Measurements from ENCODE around the gene MFAP2.
"Not testable (repeated sequence)": the region's sequence is repeated elsewhere in the genome, so short reads cannot be mapped to it uniquely, and the experiment has no call there.

MFAP2 gene

DNA sequence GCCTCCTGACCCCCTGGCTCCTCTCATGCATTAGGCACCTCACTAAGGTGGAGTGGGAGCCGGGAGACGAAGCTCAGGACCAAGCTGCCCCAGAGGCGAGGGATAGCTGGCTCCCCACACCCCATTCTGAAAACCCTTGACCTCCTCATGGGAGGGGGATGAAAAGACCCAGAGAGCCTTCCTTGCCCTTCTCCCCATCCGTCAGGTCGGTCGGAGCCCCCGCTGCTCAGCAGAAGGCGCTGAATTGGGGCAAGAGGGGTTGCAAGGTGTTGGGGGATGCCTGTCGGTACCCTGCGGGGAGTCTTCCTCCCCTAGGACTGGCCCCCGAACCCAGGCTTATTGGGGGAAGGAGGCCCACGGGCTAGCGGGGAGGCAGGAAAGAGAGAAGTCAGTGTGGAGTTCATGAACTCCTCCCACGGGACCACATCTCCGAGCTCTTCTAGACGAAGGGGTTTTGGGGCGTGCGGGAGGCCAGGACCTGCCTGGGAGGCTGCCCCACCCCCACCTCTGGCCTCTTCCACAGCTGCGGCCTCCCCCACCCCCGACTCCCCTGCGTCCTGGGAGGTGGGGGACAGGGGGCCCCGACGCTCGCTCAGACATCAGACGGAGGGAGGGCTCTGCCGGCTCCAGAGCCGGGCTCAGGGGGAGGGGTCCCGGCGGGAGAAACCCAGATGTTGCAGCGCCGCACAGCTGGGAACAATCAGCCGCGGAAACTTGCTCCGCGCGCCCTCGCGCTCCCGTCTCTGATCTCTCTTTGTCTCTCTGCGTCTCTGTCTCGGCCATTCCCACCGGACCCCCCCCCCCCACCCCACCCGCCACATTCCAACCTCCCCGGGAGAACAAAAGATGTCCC, 719 bp downstream of the MFAP2 start:
- DNase-seq (ENCODE audit: low spot score) = no peak

DNA sequence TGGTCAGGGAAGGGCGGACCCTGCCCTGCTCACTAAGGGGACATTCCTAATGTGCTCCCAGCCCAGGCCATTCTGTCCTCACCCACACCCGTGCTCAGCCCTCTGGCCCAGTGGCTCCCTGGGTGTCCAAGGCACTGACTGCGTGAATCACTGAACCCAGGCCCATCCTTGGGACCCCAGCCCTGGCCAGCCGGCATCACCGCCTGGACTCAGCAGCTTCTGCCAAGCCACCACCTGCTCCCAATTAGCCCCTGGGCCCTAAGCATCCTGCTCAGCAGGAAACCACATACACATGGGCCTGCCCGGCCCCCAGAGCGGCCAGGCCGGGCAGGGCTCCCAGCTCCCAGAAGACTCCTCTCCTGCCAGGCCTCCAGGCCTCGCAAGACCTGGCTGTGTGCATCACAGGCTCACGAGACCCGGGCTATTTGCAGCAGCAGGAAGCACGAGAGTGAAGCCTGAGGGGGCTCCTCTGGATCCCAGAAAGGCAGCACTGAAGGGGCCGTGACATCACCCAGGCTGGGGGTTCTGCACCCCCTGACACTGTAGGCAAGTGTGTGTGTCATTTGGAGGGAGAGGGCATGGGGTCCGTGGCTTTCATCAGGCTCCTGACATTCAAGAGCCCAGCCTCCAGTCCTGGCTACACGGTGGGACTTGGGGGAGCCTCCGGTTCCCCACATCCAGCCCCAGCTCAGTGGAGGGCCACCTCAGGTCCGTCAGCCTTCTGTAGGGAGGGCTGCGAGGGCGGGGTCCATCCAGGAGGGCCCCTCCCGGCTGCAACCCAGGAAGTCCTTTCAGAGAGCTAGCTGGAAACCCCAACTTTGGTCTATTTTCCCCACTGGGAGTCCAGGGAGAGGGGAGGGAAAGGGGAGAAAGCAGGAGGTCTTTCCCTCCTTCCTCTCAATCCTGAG, 1.6 kb downstream of the MFAP2 start:
- DNase-seq (ENCODE audit: low spot score) = no peak

DNA sequence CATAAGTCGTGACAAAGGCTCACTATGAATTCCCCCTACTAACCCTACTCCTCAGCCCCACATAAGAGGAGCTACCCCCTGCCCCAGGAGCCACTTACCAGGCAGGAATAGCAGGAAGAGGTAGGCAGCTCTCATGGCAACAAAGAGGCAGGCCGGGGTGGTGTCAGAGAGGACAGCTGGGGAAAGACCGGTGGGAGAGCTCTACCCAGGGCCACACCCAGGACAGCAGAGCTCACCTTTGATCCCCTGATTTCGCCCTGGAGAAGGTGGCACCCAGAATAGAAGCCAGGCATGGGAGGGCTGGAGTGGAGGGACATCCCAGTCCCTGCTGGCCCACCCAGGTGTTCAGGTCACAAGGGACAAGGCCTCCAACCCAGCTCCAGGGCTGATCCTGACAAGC, 2.3 kb downstream of the MFAP2 start:
- DNase-seq (ENCODE audit: low spot score) = no peak

DNA sequence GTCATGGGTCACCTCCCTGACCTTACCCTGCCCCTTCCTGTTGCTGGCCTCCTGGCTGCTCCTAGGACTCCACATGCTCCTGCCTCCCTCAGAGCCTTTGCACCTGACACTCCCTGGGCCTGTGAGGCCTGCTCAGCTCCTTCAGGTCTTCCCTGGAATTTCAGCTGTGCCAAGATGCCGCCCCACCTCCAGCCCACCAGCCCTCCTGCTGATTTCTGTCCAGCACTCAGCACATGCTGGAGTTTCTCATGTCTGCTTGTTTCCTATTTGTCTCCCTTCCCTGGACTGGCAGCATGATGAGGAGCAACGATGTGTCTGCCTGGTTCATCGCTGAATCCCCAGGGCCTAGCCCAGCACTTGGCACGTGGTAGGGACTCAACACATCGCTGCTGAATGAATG, 3.0 kb downstream of the MFAP2 start:
- DNase-seq (ENCODE audit: low spot score) = no peak

DNA sequence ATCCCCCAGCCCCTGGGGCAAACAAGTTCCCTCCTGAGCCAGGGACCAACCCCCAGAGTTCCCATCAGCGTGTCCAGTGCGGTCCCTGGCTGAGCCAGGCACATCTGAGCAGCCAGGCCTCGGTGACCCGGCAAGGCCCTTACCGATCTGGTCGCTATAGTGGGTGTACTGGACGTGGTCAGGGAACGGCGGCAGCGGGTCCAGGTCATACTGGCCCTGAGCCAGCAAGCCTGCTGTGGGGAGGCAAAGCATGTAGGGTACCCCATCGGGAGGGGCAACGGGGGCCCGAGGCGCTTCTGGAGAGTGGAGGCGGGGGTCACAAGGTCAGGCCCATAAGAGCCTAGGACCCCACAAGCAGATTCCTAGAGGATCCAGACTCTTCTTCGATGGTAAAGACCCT, 3.5 kb downstream of the MFAP2 start:
- DNase-seq (ENCODE audit: low spot score) = no peak

DNA sequence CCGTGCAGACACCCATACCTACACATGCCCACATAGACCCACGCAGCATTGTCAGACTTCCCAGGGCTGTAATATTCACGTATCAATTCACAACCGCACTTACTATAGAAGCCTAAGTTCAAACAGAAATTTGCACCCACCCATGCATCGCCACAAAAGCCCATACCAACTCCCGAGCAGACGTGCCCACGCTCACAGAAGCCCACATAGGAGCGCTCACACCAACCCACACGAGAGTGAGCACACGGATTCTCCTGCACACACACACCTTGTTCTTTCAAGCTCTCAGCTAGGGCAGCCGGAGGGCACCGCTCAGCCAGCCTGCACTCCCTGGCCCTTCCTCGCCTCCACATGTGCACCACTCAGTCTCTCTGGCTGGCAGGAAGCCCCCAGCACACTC, 4.6 kb downstream of the MFAP2 start:
- DNase-seq (ENCODE audit: low spot score) = no peak

DNA sequence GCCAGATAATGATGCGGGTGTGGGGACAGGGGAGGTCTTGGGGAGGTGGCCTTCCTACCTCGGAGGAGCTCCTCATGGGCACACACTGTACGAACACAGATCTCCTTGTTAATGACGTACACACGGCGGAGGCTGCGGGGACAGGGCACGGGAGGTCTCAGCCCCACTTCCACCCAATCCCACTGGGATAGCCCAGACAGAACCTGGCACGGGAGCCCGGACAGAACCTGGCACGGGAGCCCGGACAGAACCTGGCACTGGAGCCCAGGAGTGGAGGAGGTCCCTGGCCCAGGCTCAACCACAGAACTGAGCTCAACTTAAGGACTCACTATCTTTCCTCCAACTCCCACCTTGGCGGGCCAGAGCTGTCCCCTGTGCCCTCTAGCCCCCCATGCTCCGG, 5.2 kb downstream of the MFAP2 start:
- no peak for DNase-seq (ENCODE audit: low spot score)

DNA sequence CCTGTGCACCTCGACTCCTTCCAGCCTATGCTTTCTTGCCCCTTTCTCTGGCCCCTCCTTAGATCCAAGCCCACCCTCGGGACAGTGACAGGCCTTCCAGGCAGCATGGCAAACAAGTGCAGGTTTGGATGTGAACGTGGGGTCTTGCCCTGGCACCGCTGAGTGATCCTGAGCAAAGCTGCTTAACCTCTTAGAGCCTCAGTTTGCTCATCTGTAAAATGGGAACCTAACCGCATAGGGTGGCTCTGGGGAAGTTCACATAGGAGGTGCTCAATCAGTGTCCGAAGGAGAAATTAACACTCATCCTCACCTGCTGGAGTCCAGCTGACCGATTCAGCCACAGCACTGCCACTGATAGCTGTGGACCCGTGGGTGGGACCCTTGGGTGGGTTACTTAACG, 7.2 kb downstream of the MFAP2 start:
- DNase-seq (ENCODE audit: low spot score) = no peak

DNA sequence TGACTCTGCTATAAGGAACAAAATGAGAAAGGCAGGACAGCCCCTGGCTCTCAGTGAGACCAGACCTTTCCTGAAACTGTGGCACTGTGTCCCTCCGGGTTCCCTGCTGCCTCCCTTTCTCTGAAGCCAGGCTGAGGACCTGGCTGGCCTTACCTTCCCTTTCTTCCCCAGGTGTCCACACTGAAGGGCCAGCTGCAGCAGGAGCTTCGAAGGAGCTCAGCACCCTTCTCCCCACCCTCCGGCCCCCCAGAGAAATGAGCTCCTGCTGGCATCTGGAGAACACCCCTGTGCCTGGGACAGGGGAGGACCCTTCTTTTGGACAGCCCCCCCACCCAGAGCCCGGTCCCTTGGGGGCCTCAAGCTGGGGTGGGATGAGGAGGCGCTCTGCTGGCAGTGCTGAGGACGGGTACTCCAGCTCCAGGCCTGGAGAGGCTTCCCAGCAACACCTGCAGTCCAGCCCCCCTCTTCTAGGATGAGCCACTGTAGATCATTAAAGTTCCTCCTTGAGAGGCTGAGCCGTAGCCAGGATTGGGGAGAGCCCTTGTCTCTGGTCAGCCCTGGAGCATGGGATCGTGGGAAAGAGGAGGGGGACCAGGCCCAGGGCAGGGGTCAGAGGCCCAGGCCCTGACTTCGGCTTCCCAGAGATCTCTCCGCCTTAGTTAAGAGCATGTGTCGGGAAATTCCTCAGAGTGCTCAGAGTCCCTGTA, 8.1 kb downstream of the MFAP2 start:
- DNase-seq (ENCODE audit: low spot score) = no peak

DNA sequence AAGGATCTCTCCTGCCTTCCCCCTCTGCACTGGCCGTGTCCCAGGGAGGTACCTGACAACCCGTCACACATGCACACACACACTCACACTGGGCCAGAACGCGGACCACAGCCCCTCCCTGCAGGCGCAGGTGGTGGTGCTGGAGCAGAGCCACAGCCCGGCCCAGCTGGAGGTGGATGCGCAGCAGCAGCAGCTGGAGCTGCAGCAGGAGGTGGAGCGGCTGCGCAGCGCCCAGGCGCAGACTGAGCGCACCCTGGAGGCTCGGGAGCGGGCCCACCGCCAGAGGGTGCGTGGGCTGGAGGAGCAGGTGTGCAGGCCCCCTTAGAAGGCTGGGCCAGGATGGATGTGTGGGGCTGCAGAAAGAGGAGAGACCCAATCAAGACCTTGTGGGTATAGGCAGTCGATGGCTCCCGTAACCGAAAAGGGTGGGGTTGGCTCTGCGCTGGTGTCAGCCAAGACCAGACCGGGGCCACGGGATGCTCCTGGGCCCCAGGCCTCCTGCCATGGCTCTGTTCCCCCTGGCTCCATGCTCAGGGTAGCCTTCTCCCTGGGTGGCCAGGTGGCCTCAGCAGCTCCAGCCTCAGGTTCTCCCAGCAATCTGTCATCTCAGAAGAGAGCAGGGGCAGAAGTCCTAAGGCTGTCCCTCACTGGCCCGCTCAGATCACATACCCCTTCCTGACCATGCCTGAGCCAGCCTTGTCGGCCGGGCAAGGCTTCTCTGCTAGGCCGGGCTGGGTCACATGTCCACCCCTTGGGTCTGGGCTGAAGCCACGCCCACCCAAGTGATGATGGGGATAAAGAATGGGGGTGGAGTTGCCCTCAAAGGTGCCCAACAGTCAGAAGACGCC, 8.9 kb downstream of the MFAP2 start:
- no peak for DNase-seq (ENCODE audit: low spot score)

DNA sequence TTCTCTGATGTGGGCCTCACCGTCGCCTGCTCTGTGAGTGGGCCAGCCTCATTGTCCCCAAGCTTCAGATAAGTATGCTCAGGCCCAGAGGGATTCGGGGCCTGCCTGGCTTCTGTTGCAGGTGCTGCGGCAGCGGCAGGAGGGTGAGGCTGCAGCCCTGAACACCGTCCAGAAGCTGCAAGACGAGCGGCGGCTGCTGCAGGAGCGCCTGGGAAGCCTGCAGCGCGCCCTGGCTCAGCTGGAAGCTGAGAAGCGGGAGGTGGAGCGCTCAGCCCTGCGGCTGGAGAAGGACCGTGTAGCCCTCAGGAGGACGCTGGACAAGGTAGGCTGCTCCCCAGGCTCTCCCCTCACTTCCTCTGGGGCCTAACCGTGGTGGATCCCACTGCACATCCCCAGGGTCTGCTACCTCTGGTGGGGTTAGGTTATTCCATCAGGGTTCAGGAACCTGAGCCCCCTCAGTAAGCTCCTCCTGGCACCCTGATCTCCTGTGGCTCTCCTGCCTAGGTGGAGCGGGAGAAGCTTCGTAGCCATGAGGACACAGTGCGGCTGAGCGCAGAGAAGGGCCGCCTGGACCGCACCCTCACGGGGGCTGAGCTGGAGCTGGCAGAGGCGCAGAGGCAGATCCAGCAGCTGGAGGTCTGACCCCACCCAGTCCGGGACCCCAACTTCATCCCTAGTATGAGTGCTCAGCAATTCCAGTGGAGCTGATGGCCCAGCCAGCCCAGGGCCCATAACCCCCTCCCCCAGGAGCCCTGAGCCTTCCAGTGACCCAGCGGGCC, 10.1 kb downstream of the MFAP2 start:
- DNase-seq (ENCODE audit: low spot score) = no peak

DNA sequence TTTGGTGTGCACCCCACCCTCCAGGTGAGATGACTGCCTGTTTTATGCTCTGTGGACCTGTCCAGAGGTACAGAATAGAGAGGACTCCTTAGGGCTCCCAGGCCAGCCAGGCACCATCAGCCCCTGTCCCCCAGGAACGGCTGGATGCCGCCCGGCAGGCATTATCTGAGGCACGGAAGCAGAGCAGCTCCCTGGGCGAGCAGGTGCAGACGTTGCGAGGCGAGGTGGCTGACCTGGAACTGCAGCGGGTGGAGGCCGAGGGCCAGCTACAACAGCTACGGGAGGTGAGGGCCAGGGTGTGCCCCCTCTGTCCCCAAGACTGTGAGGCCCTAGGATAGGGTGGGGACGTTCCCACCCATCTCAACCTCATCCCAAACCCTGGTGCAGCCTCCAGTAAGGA, 10.8 kb downstream of the MFAP2 start:
- no peak for DNase-seq (ENCODE audit: low spot score)

DNA sequence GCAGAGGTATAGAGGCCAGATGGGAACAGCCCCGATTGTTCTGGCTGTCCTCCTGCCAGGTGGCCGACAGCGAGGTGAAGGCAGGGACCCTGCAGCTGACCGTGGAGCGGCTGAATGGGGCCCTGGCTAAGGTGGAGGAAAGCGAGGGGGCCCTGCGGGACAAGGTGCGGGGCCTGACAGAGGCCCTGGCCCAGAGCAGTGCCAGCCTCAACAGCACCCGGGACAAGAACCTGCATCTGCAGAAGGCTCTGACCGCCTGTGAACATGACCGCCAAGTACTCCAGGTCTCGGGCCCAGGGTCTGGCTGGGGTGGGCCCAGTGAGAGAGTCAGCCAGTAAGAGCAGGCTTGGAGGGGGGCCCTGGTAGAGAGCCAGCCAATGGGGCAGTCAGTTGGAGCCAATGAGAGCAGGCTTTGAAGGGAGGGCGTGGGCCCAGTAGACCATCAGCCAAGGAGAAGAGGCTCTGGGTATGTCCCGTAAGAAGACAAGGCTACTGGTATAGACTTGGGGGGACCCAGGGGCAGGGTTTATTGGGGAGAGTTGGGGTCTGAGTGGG, 11.3 kb downstream of the MFAP2 start:
- no peak for DNase-seq (ENCODE audit: low spot score)

DNA sequence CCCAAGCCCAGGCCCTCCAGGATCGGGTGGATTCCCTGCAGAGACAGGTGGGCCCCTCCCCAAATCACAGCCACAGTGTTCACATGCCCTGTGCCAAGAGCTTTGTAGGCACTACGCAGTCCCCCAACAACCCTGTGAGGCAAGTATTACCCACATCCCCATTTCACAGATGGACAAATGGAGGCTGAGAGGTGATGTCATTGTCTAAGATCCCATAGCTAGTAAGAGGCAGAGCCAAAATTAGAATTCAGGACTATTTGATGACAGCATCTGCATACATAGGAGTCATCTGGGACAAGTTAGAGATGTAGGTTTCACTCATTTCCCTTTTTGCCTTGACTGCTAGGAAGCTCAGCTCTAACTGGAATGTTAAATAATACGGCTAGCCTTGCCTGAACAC, 12.0 kb downstream of the MFAP2 start:
- no peak for DNase-seq (ENCODE audit: low spot score)

DNA sequence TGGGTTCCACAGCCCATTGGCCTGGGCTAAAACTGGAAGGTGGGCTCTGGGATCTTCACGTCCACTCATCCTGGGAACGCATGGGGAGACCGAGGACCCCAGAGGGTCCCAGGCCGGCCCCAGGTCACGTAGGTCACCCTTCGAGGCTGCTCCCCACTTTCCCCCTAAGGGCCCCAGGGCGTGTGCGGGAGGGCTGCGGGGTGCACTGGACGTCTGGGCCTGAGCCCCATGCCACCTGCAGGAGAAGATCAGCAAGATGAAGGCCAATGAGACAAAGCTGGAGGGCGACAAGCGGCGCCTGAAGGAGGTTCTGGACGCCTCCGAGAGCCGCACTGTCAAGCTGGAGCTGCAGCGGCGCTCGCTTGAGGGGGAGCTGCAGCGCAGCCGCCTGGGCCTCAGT, 12.5 kb downstream of the MFAP2 start:
- DNase-seq (ENCODE audit: low spot score) = no peak

DNA sequence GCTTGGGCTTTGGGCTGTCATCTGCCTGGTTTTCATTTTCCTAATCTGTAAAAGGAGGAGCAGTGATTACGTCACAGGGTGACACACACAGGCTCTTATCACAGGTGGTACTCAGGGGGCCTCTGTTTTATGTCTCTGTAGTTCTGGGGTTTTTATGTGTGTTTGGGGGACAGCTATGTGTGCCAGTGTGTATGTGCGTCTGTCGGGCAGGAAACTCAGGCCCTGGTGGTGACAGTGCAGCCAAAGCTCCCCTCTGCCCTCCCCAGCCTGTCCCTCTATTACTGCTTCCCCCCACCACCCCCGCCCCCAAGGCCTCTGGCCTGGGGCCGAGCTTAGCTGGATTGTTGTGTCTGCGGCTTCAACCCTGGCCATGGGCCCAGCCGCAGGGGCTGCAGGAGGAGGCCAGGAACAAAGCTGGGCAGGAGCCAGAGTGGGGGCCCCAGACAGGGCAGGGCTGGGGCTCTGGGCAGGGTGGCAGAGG, 13.3 kb downstream of the MFAP2 start:
- no peak for DNase-seq (ENCODE audit: low spot score)

DNA sequence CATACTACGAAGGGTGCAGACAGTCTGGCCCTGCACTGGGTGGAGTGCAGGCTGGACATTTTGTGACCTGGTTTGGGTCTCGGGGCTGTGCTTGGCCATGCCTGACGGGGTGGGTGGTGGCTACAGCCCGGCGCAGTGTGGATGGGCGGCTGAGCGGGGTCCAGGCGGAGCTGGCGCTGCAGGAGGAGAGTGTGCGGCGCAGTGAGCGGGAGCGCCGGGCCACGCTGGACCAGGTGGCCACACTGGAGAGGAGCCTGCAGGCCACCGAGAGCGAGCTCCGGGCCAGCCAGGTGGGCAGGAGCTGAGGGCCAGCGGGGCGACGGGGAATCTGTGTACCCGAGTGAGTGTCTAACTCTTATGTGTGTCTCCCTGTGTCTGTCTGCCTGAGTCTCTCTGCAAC, 14.1 kb downstream of the MFAP2 start:
- DNase-seq (ENCODE audit: low spot score) = no peak

DNA sequence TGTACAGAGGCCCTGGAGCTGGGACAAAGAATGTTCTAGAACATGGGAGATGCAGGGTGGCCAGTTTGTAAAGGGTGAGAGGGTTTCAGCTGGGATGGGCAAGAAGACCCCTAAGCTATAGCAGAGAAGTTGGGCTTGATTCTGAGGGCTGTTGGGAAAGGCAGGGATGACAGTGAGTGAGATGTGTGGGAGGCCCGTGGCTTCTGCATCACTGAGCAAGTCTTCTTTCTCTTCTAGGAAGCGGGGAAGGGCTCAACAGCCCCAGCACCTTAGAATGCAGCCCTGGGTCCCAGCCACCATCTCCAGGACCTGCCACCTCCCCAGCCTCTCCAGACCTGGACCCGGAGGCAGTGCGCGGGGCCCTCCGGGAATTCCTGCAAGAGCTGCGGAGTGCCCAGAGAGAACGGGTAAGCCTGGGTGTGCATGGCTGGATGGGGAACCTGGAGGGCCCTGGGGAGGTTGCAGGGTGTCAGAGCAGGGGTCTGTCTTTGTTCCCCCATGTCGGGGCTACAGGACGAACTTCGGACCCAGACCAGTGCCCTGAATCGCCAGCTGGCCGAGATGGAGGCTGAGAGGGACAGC, 14.8 kb downstream of the MFAP2 start:
- DNase-seq (ENCODE audit: low spot score) = no peak

DNA sequence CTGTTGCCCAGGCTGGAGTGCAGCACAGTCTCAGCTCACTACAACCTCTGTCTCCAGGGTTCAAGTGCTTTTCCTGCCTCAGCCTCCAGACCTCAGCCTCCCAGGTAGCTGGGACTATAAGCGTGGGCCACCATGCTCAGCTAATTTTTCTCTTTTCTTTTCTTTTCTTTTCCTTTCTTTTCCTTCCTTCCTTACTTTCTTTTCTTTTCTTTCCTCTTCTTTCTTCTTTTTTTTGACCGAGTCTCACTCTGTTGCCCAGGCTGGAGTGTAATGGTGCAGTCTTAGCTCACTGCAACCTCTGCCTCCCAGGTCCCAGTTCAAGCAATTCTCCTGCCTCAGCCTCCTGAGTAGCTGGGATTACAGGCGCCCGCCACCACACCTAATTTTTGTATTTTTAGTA, 16.3 kb downstream of the MFAP2 start:
- not testable (repeated sequence) for DNase-seq (ENCODE audit: low spot score)
